ENCODE measurements around the gene GJB6. TPM values are rescaled to one million over a fixed set of nuclear protein-coding genes. Genes with fewer than 3 reads are reported as not detected.

GJB6 gene
- total RNA-seq, 1 donor from 2014 or later: not detected

Other genes with a start within 250 kb of the GJB6 start
- gene GJA3, start 71.3 kb downstream of the GJB6 start, total RNA-seq: not detected
- 6.4 TPM for gene GJB2, start 39.4 kb downstream of the GJB6 start, total RNA-seq

All from sciatic nerve (tissue), 1 donor.